MCF 10A (cell line): ENCODE measurements around the gene SLC24A3. TPM values are rescaled to one million over a fixed set of nuclear protein-coding genes. Genes with fewer than 3 reads are reported as not detected.

Experiments used
- BruUV-seq: library from RNA; stranded (reverse); fragments of 400-500 nt; replicated peaks from 2 replicates; lab custom pipeline; 2021; lab: Mats Ljungman, UMichigan
- CTCF ChIA-PET: fragments of 300-600 bp; sonication (Branson Sonifier 250); formaldehyde crosslinking; extraction: SDS; loops from one replicate; lab custom pipeline; 2021; ENCODE audit warnings: antibody characterized with exemption, inconsistent platforms; lab: Yijun Ruan, JAX
- POLR2A ChIA-PET: fragments of 300-600, 350-650 bp; sonication (Branson Sonifier 250); formaldehyde crosslinking; extraction: SDS; loops from one replicate; lab custom pipeline; 2020; ENCODE audit warnings: antibody characterized with exemption, inconsistent platforms; lab: Yijun Ruan, JAX
- DNase-seq: peaks from one replicate; pipeline ENCODE4 v3.0.0-alpha.2; 2018; ENCODE audit not compliant: unreplicated experiment
- H3K27ac Mint-ChIP-seq: one replicate; pipeline ENCODE4 v1.8.0; 2022; ENCODE audit warnings: mild to moderate bottlenecking, low read depth, mixed read lengths; ENCODE audit not compliant: unreplicated experiment
- H3K27me3 Mint-ChIP-seq: one replicate; pipeline ENCODE4 v1.8.0; 2022; ENCODE audit warnings: mixed read lengths; ENCODE audit not compliant: insufficient read depth, unreplicated experiment
- H3K36me3 Mint-ChIP-seq: one replicate; pipeline ENCODE4 v1.8.0; 2022; ENCODE audit warnings: mild to moderate bottlenecking, moderate library complexity, mixed read lengths; ENCODE audit not compliant: insufficient read depth, unreplicated experiment
- H3K4me1 Mint-ChIP-seq: one replicate; pipeline ENCODE4 v1.8.0; 2022; ENCODE audit warnings: mixed read lengths; ENCODE audit not compliant: insufficient read depth, unreplicated experiment
- H3K4me3 Mint-ChIP-seq: one replicate; pipeline ENCODE4 v1.8.0; 2022; ENCODE audit warnings: mild to moderate bottlenecking, moderate library complexity, mixed read lengths; ENCODE audit not compliant: unreplicated experiment
- H3K9me3 Mint-ChIP-seq: one replicate; pipeline ENCODE4 v1.8.0; 2022; ENCODE audit warnings: mixed read lengths; ENCODE audit not compliant: unreplicated experiment
- CTCF ChIP-seq: fragments of 200-600 bp; IDR thresholded peaks from one replicate; pipeline ENCODE4 v1.8.0; 2022; ENCODE audit warnings: antibody characterized with exemption, mild to moderate bottlenecking; ENCODE audit not compliant: unreplicated experiment
- intact Hi-C: fragments of 100-400 bp; cut with micrococcal nuclease; formaldehyde crosslinking; loops from 2 replicates; pipeline ENCODE4 v1.14.1; 2022
- total RNA-seq: library from RNA; stranded (reverse); gene quantifications from 2 replicates; pipeline ENCODE4 v1.2.3, GENCODE V29; 2022

Gene SLC24A3
- total RNA-seq, 1 experiment from 2014 or later, result not detected

DNA sequence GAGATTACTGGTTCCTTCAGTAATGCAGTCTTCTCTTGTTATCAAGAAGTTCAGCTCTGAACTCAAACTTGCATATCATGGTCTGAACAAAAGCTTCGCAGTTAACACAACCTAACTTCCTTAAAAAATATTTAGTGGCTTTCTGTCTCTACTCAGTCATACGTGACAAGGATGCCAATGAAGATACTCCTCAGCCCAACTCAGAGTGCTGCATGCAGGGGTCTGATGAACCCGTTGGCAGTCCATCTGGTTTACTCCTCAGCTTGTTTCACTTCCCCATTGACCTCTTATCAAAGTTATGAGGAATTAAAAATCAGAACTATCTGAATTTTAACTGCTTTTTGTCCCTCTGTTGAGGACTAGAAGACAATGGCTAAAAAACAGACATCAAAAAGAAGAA lies 489.0 kb downstream of the SLC24A3 start:
- Mint-ChIP-seq H3K36me3 (no peaks in the 10 kb centered on the region), H3K9me3 (peaks cover 15% of the 10 kb centered on the region), H3K4me3 (no peak overlapping the region), H3K27ac (no peak overlapping the region), H3K27me3 (peaks cover 7% of the 10 kb centered on the region), H3K4me1 (peaks cover 19% of the 10 kb centered on the region)
- BruUV-seq, result no TSS peak
- CTCF ChIA-PET, result interaction anchor here (0.6 to 1.9 kb wide), 6 partner anchors 8 to 859 kb away, joined by 3 to 13 read pairs (median 4); no protein-coding TSS in a partner anchor
- POLR2A ChIA-PET, result interaction anchor here (0.6 to 2.3 kb wide), 4 partner anchors 35 to 135 kb away, joined by 3 to 6 read pairs (median 4); no protein-coding TSS in a partner anchor
- DNase-seq, result no peak
- no peak for TF ChIP-seq CTCF
- intact Hi-C loops, result no loop called here

DNA sequence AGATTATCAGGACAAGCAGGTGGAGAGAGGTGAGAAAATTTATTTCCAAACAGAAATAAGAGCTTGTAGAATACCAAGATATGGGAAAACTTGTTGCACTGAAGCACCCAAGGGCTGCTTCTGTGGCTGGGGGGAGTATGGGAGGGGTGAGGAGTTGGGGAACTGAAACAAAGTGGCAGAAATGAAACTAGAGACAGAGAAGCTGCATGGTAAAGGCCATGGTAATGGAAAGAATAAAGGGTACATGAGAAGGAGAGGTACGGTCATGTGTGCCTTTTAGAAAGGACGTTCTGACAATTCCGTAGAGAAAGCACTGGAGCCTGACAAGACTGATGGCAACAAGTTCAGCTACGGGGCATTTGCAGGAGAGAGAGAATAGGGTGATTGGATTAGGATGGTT lies 494.0 kb downstream of the SLC24A3 start:
- BruUV-seq, result no TSS peak
- Mint-ChIP-seq H3K4me3 (no peak overlapping the region), H3K27me3 (peaks cover 7% of the 10 kb centered on the region), H3K9me3 (peaks cover 15% of the 10 kb centered on the region), H3K36me3 (no peaks in the 10 kb centered on the region), H3K27ac (no peak overlapping the region), H3K4me1 (no peaks in the 10 kb centered on the region)
- no peak for DNase-seq
- intact Hi-C loops, result no loop called here
- POLR2A ChIA-PET, result interaction anchor here (0.9 to 1.3 kb wide), 2 partner anchors 9 to 29 kb away, joined by 5 read pairs; no protein-coding TSS in a partner anchor
- TF ChIP-seq CTCF, result no peak
- CTCF ChIA-PET, result interaction anchor here (0.7 to 1.7 kb wide), 7 partner anchors 8 to 79 kb away, joined by 3 to 11 read pairs (median 3); no protein-coding TSS in a partner anchor

DNA sequence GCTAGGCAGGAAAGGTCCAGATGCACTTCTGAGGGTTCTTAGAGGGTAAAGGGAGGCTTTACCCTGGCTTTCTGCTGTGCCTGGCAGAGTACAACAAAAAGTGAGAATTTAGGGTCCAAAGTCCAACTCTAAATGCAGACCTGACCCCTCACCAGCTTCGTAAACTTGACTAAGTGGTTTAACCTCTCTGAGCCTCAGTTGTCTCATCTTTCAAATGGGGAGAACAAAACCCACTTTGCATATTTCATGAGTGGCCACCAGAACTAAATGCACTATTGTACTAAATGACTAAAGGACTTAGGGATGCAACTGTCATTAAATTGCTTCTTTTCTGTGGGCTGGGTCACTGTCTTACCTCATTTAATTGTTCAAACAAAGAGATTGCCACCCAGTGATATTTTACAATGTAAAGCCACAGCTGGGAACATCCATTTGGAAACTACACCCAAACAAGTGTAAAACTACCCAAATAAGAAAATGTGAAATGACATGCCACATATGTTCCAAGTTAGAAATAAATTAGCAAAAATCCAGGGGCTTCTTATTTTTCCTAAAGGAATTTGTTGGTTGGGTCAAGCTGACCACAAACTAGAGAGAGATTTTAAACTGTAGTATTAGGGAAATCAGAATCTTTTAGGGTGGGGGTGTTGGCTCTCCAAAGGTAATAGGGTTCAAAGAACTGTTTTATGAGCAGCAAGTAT lies 497.3 kb downstream of the SLC24A3 start:
- intact Hi-C loops, result no loop called here
- H3K4me3 Mint-ChIP-seq, result no peak overlapping the region
- ChIA-PET POLR2A (interaction anchor here (0.7 kb wide), 1 partner anchor 69 kb away, joined by 3 read pairs; no protein-coding TSS in a partner anchor), CTCF (interaction anchor here (0.7 kb wide), 2 partner anchors 307 to 499 kb away, joined by 3 to 4 read pairs; partner anchors contain the start of gene NAA20)
- no peaks in the 10 kb centered on the region for H3K4me1 Mint-ChIP-seq
- no peak for DNase-seq
- no peaks in the 10 kb centered on the region for H3K36me3 Mint-ChIP-seq
- no peaks in the 10 kb centered on the region for H3K9me3 Mint-ChIP-seq
- H3K27ac Mint-ChIP-seq, result no peak overlapping the region
- H3K27me3 Mint-ChIP-seq, result peaks cover 2% of the 10 kb centered on the region
- no TSS peak for BruUV-seq
- no peak for TF ChIP-seq CTCF

DNA sequence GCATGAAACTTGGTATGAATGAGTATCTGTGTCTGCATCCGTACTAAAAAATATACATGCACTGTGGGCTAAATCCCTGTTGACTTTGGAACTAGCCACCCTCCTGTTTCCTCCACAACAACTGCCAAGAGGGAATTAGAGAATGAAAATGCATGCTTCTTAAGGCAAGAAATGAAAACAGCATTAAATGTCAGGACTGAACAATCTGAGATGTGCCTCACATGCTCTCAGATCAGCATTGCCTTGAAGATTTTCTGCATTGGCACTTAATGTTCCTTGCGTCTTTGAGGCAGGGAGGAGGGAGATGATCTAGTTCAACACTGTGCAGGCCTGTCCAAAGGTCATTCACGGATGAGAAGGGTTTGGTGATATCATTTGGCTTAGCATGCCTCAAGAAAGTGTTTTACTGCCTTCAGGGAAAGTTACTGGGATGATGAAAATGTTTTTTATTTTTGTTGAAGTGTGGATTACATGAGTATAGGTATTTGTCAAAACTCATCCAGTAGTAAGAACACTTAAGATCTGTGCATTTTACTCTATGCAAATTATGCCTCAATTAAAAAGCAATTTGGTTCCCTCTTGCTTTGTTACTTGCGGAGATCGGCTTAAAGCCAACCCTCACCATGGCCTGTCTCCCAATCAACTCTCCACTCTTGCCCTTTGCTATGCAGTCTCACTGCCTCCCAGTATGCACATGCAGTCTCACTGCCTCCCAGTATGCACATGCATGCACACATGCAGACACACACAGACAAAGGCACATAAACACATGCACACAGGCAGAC lies 498.1 kb downstream of the SLC24A3 start:
- Mint-ChIP-seq H3K36me3 (no peaks in the 10 kb centered on the region), H3K4me1 (no peaks in the 10 kb centered on the region), H3K4me3 (no peak overlapping the region), H3K27ac (no peak overlapping the region), H3K27me3 (no peaks in the 10 kb centered on the region), H3K9me3 (no peaks in the 10 kb centered on the region)
- ChIA-PET POLR2A (interaction anchor here (0.7 kb wide), 1 partner anchor 69 kb away, joined by 3 read pairs; no protein-coding TSS in a partner anchor), CTCF (interaction anchor here (0.7 kb wide), 1 partner anchor 306 kb away, joined by 4 read pairs; the partner anchor contains the start of gene NAA20)
- intact Hi-C loops, result no loop called here
- DNase-seq, result no peak
- no peak for TF ChIP-seq CTCF
- BruUV-seq, result no TSS peak
